C1 segment of cervical spinal cord (tissue), 14 donors: ENCODE results near the gene MREG.
"Not testable (repeated sequence)": the region's sequence is repeated elsewhere in the genome, so short reads cannot be mapped to it uniquely, and the experiment has no call there.

Source experiments
- DNase-seq, 14 donors: peaks; one replicate each; lab custom pipeline; 2025; lab: John Stamatoyannopoulos, UW

MREG gene

DNA sequence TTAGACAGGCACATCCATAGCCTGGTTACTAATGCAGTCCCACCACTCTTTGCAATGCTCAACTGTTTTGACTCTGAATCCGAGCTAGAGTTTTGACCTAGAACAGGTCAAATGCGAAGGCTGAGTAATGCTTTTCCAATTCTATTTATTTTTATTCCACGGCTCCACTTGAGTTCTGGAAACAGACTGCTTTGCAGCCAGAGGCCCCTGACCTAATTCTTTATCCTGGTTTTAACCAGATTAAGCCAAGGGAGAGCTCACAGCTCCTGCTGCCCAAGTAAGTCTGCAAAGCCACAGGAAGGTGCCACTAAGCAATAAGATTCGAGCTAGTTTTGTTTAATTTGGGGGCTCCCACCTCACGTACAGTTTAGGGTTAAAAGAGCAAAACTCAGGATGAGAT, 51.4 kb downstream of the MREG start:
- DNase-seq: peak in 1 of 14 donors; percentile 67

DNA sequence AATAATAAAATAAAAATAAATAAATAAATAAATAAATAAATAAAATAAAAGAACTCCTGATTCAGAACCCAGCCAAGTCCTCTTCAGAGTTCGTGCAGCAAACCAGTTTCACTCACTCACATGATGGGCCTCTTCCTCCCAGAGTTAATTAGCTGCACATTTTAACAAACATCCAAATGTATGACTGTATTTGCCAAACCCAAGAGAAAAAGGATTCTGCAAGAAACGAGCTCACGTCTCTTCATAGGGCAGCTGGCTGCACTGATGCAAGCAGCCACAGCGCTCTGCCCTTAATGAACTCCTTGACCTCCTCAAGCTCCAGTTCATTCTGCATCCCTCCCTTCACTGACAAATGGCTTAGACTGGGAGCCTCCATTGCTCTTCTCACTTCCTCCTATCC, 55.1 kb downstream of the MREG start:
- DNase-seq: no peak

DNA sequence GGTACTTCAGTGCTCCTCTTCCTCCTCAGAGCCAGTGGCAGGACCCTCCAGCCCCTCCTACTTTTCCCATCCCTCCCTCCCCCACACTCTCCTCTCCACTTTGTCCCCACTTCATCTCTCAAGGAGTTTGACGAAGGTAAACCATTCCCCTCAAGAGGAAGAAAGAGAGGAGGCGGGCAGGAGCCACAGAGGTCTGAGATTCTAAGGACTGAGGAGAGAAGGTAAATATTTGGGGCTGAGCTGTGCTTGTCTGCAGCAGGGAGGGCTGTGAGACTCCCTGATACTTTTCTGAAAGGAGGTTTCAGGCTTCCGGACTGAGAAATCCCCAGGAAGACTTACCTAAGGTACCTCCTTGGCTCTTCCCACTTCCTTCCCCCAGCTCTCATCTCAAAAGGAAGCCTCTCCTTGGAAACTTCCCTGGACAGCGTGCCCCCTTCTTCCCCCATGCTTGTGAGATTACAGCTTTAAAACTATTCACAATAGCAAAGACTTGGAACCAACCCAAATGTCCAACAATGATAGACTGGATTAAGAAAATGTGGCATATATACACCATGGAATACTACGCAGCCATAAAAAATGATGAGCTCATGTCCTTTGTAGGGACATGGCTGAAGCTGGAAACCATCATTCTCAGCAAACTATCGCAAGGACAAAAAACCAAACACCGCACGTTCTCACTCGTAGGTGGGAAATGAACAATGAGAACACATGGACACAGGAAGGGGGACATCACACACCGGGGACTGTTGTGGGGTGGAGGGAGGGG, 55.8 kb downstream of the MREG start:
- DNase-seq: not testable (repeated sequence)

DNA sequence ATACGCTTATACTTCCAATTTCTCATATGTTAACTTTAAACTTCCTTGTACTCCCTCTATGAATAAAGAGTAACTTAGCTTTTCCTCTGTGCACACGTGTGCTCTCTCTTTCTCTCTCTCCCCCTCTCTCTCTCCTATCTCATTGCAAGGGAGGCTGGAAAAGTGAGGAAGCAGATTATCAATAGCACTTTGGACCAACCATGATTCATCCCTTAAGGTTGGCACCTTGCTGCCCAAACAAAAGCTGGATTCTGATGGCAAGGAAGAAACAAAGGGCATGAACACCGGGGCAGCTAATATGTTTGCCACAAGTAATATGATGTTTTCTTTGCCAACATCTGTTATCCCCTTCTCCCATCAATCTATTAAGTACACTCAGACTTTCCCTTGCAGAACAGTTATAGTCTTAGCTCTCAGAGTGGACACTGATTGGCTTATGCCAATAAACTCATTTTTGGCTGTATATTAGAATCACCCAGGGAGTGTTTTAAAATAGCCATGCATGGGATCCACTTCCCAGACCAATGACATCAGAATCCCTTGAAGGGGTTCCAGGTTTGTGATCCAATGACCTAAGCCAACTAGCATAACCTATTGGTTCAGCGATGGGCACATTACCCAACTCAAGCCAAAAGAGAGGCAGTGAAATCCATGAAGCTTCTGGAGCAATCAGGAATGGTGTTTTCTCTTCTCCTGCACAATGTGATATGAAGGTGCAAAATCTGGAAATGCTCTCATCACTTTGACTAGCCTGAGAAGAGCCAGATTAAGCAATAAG, 60.3 kb downstream of the MREG start:
- no peak for DNase-seq

DNA sequence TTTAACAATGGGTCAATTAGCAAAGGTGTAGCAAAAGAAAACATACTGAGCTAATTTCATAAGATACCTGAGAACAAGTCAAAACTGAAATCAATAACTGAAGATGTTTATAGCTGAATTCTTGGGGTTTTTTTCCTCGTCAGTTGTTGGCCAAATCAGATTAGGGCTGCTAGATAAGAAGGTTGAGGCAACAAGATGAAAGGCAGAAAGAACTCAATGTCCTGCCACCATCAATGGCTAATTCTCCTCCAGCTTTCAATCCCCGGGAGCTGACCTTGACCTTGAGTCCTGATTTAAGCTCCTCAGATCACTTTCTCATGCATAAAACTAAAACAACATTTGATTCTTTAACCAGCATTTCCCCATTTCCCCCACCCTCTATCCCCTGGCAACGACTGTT, 61.8 kb downstream of the MREG start:
- no peak for DNase-seq

DNA sequence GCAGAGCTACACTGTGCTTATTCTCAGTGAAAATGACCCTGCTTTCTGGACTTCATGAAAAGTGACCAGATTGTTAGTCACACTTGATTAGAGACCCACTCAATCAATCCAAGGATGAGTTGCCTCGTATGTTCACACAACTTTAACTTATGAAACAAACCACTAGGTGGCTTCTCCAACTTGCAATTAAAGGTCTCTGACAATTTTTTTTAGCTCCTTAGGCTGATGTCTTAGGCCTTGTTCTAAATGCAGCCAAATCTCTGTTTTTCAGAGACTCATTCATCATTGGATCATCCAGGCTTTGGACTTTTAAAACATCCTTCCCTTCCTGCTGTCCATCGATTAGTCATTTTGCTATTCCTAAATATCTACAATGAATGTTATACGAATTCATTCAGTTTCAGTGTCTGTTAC, 63.4 kb downstream of the MREG start:
- no peak for DNase-seq

DNA sequence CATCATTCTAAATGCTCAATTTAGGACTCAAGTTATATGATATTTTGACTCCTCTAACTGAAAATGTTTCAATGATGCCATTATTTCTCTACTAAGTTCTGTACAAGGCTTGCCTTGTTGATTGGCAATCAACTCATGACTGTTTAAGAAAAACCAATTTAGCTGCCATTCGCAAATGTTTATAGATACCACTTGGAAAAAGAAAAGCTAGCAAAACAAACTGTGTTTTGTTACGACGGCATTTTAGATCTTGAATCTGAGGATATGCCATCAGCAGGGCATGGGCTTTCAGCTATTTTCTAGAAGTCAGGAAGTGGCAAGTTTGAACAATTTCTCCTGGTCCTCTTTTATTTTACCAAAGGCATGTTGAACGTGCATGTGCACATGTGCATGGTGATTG, 65.3 kb downstream of the MREG start:
- DNase-seq: no peak

DNA sequence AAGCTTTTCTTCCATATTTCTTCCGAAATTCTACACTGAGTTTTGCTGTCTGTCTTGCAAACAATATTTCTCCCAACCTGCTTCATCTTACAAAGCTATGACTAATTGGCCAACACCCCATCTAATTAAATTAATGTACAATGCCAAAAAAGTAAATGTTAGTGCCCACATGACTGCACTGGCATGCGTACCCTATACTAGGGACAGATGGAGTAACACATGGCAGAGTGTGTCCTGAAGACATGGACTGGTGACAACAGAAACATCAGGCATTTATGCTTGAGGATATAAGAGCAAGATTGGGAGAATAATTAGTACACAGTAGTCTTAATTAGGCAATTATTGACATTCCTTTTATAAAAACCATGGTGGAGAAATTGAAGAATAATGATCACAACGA, 66.8 kb downstream of the MREG start:
- DNase-seq: peak in 1 of 14 donors; percentile 84

DNA sequence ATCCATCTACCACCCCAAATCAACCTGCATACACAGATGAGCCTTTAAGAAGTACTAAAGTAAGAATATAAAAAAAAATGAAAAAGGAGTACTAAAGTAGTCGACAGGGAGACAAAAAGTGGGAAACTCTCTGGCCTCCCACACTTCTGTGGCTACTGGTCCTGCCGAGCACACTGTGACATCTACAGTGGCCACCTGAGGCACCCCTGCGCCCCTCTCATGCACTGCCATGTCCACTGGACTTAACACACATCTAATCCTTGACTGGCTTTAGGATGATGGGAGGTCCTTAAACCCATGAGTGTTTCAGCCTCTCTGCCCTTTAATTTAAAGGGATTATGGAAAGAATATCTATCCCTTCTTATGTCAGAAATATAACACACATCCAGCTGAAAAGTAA, 71.2 kb downstream of the MREG start:
- DNase-seq: no peak

DNA sequence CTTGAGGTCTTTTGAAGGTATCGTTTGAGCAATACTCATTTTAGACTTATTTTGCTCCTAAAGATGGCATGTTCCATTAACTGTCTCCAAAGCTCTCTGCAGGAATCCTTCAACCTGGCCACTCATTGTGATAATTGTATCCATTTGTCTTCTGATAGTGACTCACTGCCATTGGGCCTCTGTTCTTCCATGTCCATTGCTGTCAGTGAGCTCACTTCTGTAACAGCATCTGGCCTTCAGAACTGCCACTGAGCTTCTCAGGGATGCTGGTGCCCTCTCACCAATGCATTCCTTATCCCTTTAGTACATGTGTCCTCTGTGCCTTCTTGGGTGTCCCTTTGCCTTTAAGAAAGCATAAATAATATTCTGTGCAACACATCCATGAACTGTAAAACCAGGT, 71.6 kb downstream of the MREG start:
- DNase-seq: no peak

DNA sequence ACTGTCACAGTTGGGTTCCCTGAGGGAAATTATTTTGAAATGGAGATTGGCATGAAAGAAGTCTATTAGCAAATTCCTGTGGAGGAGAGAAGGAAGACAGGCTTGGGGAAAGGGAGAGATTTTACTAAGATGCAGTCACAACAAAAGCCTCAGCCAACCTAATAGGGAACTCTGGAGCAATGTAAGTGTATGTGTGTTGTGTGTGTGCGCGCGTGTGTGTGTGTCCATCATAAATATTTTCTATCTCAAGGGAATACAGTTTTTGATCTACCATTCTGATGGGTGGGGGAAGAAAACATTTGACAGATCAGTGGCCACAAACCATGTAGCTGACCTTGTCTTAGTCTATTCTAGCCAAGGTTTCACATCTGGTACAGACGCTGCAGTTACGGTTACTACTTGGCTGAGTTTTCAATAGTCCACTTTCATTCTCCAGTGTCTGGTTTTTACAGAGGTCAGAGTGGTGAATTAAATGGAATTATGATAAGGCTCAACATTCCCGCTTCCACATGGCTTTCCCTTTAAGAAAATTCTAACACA, 72.6 kb downstream of the MREG start:
- DNase-seq: no peak

DNA sequence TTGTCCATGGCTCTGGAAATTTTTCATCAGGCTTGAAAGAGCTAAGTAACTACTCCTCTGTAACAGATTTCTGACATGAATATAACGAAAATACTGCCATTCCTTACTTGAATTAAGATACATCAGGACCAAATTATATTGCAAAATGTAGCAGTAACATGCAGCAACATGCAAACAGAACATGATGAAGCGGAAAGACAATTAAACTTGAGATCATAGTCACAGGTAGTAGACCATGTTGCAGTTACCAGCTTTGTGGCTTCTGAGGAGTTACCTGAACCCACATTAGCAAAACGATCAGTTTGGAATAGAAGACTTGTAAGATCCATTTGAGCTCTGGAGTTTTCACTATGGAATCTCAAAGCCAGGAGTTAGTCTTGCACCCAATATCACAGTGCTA, 76.2 kb downstream of the MREG start:
- no peak for DNase-seq

DNA sequence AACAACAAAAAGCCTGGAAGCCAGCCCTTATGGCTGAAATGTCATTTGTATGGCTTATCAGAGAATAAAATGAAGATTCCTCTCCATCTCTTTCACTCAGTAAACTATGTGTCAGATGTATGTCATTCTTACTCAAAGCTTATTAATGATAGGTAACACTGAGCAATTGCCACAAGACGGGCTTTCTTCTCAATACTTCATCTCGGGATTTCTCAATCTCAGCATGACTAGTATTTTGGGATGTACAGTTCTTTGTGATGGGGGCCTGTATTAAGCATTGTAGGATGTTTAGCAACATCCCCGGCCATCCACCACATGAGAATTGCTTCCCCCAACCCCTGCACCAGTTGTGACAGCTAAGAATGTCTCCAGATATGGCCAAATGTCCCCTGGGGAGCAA, 80.2 kb downstream of the MREG start:
- DNase-seq: no peak

DNA sequence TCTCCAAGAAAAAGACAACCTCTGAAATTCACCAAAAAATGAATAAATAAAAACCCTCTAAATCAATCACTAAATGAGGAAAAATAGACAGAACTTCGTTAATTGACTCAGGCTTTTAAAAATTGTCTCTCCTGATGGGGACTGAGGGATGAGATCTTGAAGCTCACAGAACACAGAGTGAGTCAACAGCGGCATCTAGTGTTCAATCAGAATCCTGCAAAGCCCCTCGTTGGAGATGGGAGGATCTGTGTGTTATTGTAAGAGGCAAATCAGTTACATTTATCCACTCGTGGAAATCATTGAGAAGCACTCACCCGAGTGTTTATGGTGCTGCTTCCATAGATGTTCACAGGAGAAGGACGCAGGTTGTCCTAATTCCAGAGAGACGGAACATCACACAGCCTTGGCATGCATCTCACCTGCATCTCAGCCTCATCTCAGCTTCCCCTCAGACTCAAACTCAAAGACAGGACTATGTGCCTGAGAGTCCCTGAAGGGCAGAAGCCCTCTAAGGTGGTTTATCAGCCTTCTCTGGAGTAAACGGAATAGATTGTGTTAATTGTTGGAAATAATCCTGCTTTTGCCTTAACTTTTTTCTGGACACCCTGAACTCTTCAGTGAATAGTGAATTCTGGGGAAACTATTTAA, 82.0 kb downstream of the MREG start:
- DNase-seq: peak in 9 of 14 donors; percentile 2 to 47 (median 17)

DNA sequence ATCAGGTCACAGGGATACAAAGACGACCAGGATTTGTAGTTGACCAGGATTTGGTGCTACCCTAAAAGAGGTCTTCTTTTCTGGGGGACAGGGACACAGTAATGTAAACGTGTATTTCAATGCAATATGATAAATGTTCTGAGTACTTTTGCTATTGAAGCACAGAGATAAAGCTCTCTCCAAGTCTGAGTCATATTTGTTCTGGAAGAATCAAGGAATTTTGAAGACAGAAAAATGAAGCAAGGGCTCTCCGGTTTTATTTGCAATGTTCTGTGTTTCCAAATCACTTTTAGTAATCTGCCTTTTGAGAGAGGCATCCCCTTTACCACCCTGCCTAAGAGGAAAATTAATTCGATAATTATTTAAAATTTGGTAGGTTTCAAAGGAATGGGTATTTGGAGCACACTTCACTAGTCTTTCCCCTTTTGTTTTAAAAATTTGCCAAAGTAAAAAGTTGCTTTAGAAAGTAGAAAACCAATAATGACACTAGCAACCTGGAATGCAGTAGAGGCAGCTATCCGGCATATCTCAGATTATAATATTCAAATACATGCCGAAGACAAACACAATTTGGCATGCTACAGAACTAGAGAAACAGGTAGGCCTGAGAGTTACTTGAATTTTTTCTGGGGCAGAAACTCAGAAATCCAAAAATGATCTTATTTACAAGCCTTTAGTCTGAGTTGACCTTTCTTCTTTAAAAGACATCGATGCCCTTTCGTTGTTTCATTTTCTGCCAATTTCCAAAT, 82.7 kb downstream of the MREG start:
- no peak for DNase-seq

DNA sequence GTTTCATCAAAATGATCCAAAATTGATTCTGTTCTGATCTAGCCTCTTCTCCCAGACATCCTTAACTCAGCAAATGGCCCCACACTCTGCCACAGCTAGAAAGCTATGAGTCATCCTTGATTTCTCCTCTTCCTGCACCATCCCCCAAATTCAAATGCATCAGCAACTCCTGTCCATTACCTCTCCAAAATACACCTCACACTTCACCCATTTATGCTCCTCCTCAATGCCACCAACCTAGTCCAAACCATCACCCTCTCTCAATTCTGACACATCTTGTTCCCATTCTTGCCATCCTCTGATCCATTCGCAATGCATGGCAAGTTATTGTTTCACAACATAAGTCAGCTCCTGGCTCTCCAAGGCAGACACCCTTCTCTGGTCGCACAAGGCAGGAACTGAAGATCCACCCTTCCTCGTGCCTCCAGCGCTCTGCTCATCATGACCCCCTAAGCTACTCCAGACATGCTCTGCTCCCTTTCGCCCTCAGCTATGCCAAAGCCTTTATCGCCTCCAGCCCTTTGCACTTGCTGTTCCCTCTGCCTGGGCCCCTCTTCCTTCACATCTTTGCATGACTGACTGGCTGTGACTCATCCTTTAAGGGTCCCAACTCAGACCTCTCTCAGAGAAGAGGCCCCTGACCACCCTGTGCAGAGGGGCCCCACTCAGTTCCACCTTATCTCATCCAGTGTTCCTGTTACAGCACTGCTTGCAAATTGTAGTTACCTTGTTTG, 83.6 kb downstream of the MREG start:
- no peak for DNase-seq

DNA sequence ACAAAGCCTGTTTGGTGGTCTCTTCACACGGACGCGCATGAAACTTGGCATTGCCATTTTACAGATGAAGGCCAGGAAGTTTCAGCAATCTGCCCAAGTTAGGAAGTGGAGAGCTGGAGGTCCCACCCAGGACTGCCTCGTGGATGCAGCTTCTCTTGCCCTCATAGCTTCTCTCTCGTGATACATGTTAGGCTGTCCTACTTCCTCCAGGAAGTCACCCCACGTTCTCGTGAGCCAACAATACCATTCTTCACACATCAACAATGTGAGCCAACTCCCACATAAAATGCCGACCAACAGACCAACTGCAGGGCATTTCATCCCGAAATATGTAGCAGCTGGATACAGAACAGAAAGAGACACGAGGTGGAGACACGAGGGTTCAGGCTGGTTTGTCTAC, 85.3 kb downstream of the MREG start:
- no peak for DNase-seq

DNA sequence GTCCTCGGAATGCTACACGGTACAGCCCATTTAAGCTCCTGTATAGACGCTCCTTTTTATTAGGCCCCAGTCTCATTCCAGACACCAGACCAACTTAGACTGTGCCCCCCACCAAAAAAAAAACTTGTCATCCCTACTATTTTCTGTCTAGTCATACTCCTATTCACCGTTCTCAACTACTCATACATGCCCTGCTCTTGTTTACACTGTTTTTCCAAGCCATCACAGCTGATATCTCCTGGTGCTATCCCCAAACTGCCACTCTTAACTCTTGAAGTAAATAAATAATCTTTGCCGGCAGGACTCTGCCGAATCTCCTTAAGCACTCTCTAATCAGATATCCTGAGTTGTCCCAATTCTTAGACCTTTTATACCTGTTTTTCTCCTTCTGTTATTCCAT, 86.4 kb downstream of the MREG start:
- not testable (repeated sequence) for DNase-seq

DNA sequence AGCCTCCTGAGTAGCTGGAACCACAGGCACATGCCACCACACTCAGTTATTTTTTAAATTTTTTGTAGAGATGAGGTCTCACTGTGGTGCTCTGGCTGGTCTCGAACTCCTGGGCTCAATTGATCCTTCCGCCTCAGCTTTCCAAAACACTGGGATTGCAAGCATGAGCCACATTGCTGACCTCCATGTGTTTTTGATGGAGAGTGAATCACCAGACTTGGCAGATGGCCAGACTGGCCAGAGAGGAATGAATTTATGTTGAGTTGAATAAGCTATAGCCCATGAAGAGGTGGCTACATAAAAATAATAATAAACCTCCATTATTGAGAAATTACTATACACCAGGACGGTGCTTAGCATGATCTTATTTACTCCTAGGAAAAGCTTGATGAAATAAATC, 91.5 kb downstream of the MREG start:
- no peak for DNase-seq

DNA sequence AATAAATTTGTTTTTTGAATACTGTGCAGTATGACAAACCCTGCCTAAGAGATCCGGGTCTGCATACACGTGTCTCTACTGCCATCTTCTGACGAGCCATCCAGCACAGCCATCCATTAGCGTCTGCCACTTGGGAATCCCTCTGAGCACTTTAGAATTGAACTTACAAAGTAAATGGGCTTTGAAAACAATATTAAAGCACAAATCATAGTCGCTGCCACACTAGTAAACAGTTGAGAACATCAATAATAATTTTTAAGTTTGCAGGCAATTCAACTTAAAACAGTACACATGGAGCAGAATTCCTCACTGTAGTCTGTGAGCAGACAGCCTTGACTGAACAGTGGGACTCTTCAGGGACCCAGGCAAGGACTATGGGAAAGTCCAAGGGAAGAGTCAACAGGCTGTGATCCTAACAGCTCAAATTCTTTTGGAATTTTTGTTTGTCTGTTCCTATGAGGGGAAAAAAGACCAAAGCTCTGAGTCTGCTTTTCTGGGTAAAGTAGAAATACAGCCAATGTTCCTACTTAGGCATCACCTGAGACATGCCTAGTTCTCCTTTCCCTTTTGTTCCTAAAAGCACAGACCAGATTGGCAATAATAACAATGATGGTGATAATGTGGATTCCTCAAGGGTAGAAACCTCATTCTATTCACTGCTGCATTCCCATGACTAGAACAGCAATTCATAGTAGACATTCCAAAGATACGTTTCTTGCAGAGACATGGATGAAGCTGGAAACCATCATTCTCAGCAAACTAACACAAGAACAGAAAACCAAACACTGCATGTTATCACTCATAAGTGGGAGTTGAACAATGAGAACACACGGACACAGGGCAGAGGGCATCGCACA, 92.9 kb downstream of the MREG start:
- peak in 9 of 14 donors; percentile 2 to 49 (median 12) for DNase-seq
